Measurements from ENCODE around the gene TLE2.
"Not testable (repeated sequence)": the region's sequence is repeated elsewhere in the genome, so short reads cannot be mapped to it uniquely, and the experiment has no call there.

The TLE2 gene

GRCh38 chr19:3056417-3057088, 27.5 kb upstream of the TLE2 start:
- no peak for DNase-seq (ENCODE audit: extremely low read depth in 1 of 2, low read depth in 1 of 2)

- DNase-seq (ENCODE audit: extremely low read depth in 1 of 2, low read depth in 1 of 2): no peak
These were observed 26.8 kb upstream of the TLE2 start for GRCh38 chr19:3055741-3056416.

- DNase-seq (ENCODE audit: extremely low read depth in 1 of 2, low read depth in 1 of 2): no peak
These were observed 26.1 kb upstream of the TLE2 start for GRCh38 chr19:3054972-3055740.

DNA sequence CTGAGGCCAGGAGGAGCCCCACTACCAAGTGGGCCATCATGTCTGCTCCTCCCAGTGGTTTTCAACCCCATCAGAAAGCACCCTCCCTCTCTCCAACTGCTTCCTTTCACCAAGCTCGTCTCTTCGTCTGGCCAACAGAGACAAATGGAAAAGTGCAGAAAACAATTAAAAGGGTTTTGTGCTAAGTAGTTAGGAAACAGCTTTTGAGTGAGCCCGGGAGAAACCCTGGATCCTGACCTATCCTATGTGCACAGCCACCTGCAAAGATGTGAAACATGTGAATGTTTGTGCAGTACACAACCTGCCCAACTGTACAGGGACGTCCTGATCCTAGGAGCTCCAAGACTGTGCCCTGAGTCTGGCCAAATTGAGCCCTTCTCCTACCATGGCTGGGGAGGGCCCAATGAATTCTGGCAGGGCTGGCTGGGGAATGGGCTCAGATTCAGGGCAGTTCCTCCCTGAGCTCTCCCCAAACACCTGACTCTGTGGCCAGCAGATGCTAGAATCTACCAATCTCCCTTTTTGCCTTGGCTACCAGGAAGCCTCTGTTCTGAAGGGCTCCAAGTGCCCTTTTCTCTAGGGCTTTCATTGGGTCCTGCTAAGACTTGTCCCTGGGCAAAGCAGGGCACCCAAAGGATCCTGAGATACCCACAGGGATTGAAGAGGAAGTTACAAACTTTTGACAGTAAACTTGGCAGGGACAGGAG, 25.3 kb upstream of the TLE2 start:
- no peak for DNase-seq (ENCODE audit: extremely low read depth in 1 of 2, low read depth in 1 of 2)

GRCh38 chr19:3053780-3054179, 24.7 kb upstream of the TLE2 start:
- DNase-seq (ENCODE audit: extremely low read depth in 1 of 2, low read depth in 1 of 2): no peak

DNA sequence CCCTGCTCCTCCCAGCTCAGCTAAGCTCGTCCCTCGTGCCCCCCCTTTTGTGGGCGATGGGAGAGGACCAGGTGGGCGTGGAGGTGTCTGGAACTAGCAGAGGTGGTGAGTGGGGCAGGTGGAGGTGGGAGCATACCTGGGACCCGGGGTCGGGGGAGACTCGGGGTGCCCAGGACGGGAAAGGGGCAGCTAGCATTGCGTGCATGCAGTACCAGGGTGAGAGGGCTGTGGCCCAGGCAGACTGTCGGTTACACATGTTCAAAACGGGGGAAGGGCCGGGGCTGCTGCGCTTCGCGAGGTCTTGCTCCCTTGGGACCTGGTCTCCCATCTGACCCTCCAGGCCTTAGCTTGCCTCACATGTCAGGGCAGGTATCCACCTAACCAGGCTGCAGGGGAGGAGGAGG, 24.1 kb upstream of the TLE2 start:
- no peak for DNase-seq (ENCODE audit: extremely low read depth in 1 of 2, low read depth in 1 of 2)

- DNase-seq (ENCODE audit: extremely low read depth in 1 of 2, low read depth in 1 of 2): not testable (repeated sequence)
These were observed 20.9 kb upstream of the TLE2 start for GRCh38 chr19:3050016-3050415.

- DNase-seq (ENCODE audit: extremely low read depth in 1 of 2, low read depth in 1 of 2): no peak
These were observed 20.0 kb upstream of the TLE2 start for GRCh38 chr19:3049089-3049488.

GRCh38 chr19:3048190-3048533, 19.1 kb upstream of the TLE2 start:
- no peak for DNase-seq (ENCODE audit: extremely low read depth in 1 of 2, low read depth in 1 of 2)

- peak in 1 of 2 donors; percentile 50 for DNase-seq (ENCODE audit: extremely low read depth in 1 of 2, low read depth in 1 of 2)
These were observed 18.6 kb upstream of the TLE2 start for GRCh38 chr19:3047496-3048189.

- no peak for DNase-seq (ENCODE audit: extremely low read depth in 1 of 2, low read depth in 1 of 2)
These were observed 17.8 kb upstream of the TLE2 start for GRCh38 chr19:3046698-3047495.

DNA sequence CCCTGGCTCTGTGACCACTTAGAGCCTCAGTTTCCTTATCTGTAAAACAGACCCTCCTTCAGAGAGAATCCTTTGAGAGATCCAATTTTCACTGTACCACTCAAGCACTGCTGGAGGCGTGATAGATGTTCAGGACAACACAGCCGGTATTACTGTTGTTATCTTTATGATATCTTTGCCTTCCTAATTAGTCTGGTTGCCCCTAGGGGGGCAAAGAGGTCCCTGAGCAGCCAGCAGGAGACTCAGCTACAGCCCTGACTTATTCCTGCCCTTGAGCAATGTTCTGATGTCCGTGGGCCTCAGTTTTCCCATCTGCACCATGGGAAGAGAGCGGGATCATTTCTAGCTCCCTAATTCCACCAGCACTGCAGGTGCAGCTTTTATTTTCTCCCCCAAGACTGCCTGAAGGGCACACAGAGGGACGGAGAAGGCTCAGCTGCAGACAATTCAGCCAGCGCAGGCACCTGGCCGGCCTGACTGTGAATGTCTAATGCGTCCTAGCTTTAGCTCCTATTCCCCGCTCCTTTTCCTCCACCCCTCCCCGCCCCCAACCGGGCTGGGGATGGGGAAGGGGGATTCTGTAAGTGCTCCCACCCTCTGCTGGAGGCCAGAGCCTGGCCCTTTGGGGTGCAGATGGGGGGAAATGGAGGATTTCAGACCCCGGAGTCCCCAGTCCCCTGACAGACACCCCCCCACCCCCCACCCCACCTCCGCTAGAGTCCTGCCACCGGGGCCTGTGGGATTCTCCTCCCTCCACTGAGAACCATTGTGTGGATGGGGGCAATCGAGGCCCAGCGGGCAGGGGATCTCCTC, 17.0 kb upstream of the TLE2 start:
- DNase-seq (ENCODE audit: extremely low read depth in 1 of 2, low read depth in 1 of 2): no peak

DNA sequence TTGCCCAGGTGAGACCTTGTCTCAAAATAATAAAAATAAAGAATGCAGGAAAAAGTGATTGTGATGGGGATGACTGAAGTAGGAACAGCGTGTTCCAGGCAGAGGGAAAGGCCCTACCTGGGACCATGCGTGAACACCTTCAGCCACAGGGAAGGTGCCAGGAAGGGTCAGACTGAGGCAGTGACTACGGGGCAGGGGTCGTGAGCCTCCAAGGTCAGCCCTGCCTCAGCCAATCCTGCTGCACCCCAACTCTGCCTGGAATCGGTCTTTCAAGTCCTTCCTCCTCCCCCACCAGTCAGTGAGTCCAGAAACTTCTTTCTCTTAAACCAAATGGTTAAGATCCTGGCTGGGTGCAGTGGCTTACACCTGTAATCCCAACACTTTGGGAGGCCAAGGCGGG, 16.1 kb upstream of the TLE2 start:
- no peak for DNase-seq (ENCODE audit: extremely low read depth in 1 of 2, low read depth in 1 of 2)

GRCh38 chr19:3042621-3043267, 13.7 kb upstream of the TLE2 start:
- no peak for DNase-seq (ENCODE audit: extremely low read depth in 1 of 2, low read depth in 1 of 2)

DNA sequence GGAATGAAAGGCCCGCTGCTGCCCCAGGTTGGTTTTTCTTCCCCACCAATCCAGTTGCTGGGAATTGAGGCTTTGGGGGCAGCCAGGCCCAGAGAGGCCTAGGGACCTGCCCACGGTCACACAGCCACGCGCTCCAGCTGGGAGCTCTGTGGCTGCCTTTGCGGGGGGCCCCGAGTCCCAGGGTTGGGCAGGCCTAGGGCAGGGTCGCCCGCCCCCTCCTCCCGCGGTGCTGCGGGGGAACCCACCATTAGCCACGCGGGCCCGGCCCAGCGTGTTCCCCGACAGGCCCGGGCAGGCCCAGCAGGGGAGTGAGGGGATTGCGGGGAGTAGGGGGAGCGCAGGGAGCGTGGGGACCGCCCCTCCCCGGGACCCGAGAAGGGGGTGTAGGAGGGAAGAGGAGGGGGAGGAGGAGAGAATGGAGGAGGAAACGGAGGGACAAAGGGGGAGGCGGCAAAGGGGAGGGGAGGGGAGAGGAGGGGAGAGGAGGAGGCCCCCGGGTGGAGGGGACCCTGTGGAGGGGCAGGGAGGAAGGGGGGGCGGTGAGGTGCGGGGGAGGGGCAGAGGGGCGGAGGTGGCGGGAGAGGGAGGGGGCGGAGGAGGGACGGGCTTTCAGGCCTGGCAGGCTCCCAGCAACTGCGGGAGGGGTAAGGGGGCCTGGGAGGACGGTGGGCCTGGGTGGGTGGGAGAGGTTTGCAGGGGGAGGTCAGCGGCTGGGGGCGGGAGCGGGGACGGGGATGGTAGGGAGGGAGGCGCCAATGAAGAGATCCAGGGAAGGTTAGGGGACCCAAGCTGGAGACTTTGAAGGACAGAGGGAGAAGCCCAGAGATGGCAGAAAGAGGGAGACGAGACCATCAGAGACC, 12.9 kb upstream of the TLE2 start:
- DNase-seq (ENCODE audit: extremely low read depth in 1 of 2, low read depth in 1 of 2): no peak

DNA sequence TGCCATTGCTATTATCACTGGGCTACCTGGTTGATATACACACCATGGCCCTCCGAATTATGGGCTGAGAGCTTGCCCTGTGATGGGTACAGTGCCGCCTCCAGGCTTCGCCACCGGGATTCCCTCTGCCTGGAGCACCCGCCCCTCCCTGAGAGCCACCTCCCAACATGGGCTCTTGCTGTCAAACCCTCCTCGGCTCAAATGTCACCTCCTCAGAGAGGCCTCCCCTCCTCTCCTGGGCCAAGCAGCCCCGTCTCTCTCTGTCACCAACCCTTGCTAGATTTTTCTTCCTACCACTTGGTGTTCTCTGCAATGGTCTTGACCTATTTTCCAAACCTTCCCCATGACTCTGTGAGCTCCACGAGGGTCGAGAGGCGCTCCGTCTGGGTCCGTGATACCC, 12.2 kb upstream of the TLE2 start:
- DNase-seq (ENCODE audit: extremely low read depth in 1 of 2, low read depth in 1 of 2): no peak

DNA sequence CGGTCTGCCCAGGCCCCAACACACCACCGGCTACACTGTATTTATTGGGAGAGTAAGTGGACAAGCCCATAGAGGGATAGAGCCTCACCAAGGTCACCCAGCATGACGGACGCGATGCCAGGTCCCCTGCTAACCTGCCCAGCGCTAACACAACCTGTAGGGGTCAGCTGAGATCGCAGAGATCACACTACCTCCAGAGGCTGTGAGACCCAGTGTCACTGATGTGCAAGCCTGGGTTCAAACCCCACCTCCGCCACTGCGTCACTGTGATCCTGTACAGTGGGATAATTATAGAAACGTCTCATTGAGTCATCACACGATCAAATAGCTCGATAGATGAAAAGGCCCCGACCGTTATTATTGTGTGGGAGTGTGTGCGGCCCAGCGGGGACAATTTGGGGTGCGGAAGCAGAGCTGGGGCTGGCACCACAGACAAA, 10.6 kb upstream of the TLE2 start:
- no peak for DNase-seq (ENCODE audit: extremely low read depth in 1 of 2, low read depth in 1 of 2)

- no peak for DNase-seq (ENCODE audit: extremely low read depth in 1 of 2, low read depth in 1 of 2)
These were observed 10.0 kb upstream of the TLE2 start for GRCh38 chr19:3039125-3039524.
